HepG2 (cell line): ENCODE measurements around the gene LTC4S. TPM values are rescaled to one million over a fixed set of nuclear protein-coding genes. Genes with fewer than 3 reads are reported as not detected.

Experiments used
- BRD4 ChIP-seq: sonication (generic); formaldehyde crosslinking; IDR thresholded peaks from 2 replicates; pipeline ENCODE4 v1.4.0; 2020; ENCODE audit warnings: missing genetic modification reagents
- DMAP1 ChIP-seq: IDR thresholded peaks from 2 replicates; pipeline ENCODE4 v1.6.1; 2016
- EED ChIP-seq: sonication (generic); formaldehyde crosslinking; IDR thresholded peaks from 2 replicates; pipeline ENCODE4 v1.5.0; 2020; ENCODE audit warnings: mild to moderate bottlenecking, missing genetic modification reagents
- IKZF4 ChIP-seq: sonication (generic); formaldehyde crosslinking; IDR thresholded peaks from 2 replicates; pipeline ENCODE4 v1.5.1; 2020; ENCODE audit warnings: borderline replicate concordance, mild to moderate bottlenecking, low read depth, missing genetic modification reagents; ENCODE audit errors: not compliant biosample characterization
- KDM4B ChIP-seq: sonication (generic); formaldehyde crosslinking; IDR thresholded peaks from 2 replicates; pipeline ENCODE4 v1.4.0; 2020; ENCODE audit warnings: missing genetic modification reagents
- SMC3 ChIP-seq: IDR thresholded peaks from 2 replicates; pipeline ENCODE4 v1.6.1; 2011; ENCODE audit warnings: low read length, improper control_type of control experiment
- ZBTB7A ChIP-seq: sonication (generic); formaldehyde crosslinking; IDR thresholded peaks from 2 replicates; pipeline ENCODE4 v1.8.0; 2022; ENCODE audit warnings: mild to moderate bottlenecking, missing genetic modification reagents
- ZNF777 ChIP-seq: sonication (generic); formaldehyde crosslinking; IDR thresholded peaks from 2 replicates; pipeline ENCODE4 v1.4.0; 2020; ENCODE audit warnings: missing genetic modification reagents
- polyA plus RNA-seq, 8 experiments: library from polyadenylated mRNA; depleted of rRNA in 3 of 8; stranded (reverse) in 7 of 8; unstranded in 1 of 8; fragments of >200 nt; fragmentation: Illumina TruSeq in 4 of 8; extraction: Trizol in 4 of 8; gene quantifications; 2 replicates each; pipeline versions ENCODE4 v1.2.1 to v1.2.3, GENCODE V29; 2011 to 2016; ENCODE audit warnings: low read depth in 4 of 8, missing spikeins in 1 of 8, mixed read lengths in 1 of 8; ENCODE audit not compliant: insufficient read depth in 1 of 8
- total RNA-seq, 5 experiments: library from RNA; depleted of rRNA; stranded (reverse); fragments of >200 nt; fragmentation: Illumina TruSeq; extraction: Trizol; gene quantifications; 2 replicates each; pipeline ENCODE4 v1.2.3, GENCODE V29; 2016; ENCODE audit warnings: low read depth in 1 of 5
- TF ChIP-seq, protein P1 (sequence below): sonication (generic); formaldehyde crosslinking; IDR thresholded peaks from 2 replicates; pipeline ENCODE4 v1.4.0; 2020; ENCODE audit warnings: missing genetic modification reagents, borderline replicate concordance
- TF ChIP-seq, protein P2 (sequence below): IDR thresholded peaks from 2 replicates; pipeline ENCODE4 v1.6.1; 2016; ENCODE audit warnings: low read depth
- TF ChIP-seq, protein P3 (sequence below): sonication (generic); formaldehyde crosslinking; IDR thresholded peaks from 2 replicates; pipeline ENCODE4 v1.5.0; 2020; ENCODE audit warnings: missing genetic modification reagents
- TF ChIP-seq, protein P4 (sequence below): sonication (generic); formaldehyde crosslinking; IDR thresholded peaks from 2 replicates; pipeline ENCODE4 v1.5.1; 2020; ENCODE audit warnings: mild to moderate bottlenecking, moderate library complexity, missing genetic modification reagents
- TF ChIP-seq, protein P5 (sequence below): sonication (generic); formaldehyde crosslinking; IDR thresholded peaks from 2 replicates; pipeline ENCODE4 v1.4.0; 2020; ENCODE audit warnings: missing genetic modification reagents
- TF ChIP-seq, protein P6 (sequence below): sonication (generic); formaldehyde crosslinking; IDR thresholded peaks from 2 replicates; pipeline ENCODE4 v1.8.1; 2023; ENCODE audit warnings: mild to moderate bottlenecking, moderate library complexity, missing genetic modification reagents

The LTC4S gene
- total and polyA plus RNA-seq, 2 of the 13 experiments (the other 11 are each of a cell fraction or from before 2014, with no cell fraction given), result 0.35 TPM; not detected in 1

DNA sequence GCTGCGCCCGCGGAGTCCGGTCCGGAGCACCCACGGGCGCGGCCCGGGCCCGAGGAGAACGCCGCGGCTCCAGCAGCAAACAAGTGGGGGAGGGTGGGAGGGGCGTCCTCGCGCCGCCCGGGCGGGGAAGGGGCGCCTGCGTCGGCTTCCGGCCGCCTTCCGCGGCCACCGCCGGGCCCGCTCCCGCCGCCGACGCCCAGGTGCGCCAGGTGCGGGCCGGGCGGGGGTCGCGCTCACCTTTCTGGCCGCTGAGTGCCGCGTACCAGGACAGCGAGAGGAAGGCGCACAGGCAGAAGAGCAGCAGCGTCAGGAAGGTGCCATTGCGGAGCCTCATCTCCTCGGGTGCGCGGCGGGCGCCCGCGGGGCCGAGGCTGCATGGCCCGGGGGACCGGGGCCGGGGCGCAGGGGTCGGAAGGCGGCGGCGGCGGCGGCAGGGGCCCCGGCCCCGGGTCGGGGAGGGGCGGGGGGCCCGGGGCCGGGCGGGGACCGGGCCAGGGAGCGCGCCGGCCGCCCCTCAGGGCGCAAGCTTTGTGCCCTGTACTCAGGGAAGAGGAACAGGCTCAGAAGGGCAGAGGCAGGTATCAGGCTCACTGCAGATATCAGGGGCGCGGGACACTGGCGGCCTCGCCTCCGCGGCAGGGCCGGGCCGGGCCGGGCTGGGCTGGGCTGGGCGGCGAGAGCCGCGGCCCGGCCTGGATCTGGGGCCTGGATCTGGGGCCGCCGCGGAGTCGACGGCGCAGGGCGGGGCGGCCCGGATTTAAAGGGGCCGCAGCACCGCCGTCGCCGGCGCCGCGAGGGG, 12.7 kb downstream of the LTC4S start, which contains the start of gene MGAT4B (continued):
- TF ChIP-seq, protein P1, sequence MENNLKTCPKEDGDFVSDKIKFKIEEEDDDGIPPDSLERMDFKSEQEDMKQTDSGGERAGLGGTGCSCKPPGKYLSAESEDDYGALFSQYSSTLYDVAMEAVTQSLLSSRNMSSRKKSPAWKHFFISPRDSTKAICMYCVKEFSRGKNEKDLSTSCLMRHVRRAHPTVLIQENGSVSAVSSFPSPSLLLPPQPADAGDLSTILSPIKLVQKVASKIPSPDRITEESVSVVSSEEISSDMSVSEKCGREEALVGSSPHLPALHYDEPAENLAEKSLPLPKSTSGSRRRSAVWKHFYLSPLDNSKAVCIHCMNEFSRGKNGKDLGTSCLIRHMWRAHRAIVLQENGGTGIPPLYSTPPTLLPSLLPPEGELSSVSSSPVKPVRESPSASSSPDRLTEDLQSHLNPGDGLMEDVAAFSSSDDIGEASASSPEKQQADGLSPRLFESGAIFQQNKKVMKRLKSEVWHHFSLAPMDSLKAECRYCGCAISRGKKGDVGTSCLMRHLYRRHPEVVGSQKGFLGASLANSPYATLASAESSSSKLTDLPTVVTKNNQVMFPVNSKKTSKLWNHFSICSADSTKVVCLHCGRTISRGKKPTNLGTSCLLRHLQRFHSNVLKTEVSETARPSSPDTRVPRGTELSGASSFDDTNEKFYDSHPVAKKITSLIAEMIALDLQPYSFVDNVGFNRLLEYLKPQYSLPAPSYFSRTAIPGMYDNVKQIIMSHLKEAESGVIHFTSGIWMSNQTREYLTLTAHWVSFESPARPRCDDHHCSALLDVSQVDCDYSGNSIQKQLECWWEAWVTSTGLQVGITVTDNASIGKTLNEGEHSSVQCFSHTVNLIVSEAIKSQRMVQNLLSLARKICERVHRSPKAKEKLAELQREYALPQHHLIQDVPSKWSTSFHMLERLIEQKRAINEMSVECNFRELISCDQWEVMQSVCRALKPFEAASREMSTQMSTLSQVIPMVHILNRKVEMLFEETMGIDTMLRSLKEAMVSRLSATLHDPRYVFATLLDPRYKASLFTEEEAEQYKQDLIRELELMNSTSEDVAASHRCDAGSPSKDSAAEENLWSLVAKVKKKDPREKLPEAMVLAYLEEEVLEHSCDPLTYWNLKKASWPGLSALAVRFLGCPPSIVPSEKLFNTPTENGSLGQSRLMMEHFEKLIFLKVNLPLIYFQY (CRISPR knock-in tag), result peak; percentile 91; the same call in 1 of the 2 replicates
- no peak for TF ChIP-seq EED (CRISPR knock-in tag)
- TF ChIP-seq ZBTB7A (CRISPR knock-in tag), result no peak
- TF ChIP-seq, protein P2, sequence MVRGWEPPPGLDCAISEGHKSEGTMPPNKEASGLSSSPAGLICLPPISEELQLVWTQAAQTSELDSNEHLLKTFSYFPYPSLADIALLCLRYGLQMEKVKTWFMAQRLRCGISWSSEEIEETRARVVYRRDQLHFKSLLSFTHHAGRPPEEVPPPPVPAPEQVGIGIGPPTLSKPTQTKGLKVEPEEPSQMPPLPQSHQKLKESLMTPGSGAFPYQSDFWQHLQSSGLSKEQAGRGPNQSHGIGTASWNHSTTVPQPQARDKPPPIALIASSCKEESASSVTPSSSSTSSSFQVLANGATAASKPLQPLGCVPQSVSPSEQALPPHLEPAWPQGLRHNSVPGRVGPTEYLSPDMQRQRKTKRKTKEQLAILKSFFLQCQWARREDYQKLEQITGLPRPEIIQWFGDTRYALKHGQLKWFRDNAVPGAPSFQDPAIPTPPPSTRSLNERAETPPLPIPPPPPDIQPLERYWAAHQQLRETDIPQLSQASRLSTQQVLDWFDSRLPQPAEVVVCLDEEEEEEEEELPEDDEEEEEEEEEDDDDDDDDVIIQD (CRISPR knock-in tag), result no peak
- no peak for TF ChIP-seq SMC3
- no peak for TF ChIP-seq BRD4 (CRISPR knock-in tag)
- TF ChIP-seq ZNF777 (CRISPR knock-in tag), result no peak
- TF ChIP-seq, protein P3, sequence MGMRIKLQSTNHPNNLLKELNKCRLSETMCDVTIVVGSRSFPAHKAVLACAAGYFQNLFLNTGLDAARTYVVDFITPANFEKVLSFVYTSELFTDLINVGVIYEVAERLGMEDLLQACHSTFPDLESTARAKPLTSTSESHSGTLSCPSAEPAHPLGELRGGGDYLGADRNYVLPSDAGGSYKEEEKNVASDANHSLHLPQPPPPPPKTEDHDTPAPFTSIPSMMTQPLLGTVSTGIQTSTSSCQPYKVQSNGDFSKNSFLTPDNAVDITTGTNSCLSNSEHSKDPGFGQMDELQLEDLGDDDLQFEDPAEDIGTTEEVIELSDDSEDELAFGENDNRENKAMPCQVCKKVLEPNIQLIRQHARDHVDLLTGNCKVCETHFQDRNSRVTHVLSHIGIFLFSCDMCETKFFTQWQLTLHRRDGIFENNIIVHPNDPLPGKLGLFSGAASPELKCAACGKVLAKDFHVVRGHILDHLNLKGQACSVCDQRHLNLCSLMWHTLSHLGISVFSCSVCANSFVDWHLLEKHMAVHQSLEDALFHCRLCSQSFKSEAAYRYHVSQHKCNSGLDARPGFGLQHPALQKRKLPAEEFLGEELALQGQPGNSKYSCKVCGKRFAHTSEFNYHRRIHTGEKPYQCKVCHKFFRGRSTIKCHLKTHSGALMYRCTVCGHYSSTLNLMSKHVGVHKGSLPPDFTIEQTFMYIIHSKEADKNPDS, result no peak
- TF ChIP-seq, protein P4, sequence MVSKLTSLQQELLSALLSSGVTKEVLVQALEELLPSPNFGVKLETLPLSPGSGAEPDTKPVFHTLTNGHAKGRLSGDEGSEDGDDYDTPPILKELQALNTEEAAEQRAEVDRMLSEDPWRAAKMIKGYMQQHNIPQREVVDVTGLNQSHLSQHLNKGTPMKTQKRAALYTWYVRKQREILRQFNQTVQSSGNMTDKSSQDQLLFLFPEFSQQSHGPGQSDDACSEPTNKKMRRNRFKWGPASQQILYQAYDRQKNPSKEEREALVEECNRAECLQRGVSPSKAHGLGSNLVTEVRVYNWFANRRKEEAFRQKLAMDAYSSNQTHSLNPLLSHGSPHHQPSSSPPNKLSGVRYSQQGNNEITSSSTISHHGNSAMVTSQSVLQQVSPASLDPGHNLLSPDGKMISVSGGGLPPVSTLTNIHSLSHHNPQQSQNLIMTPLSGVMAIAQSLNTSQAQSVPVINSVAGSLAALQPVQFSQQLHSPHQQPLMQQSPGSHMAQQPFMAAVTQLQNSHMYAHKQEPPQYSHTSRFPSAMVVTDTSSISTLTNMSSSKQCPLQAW (CRISPR knock-in tag), result no peak
- TF ChIP-seq DMAP1 (CRISPR knock-in tag), result no peak
- TF ChIP-seq, protein P5, sequence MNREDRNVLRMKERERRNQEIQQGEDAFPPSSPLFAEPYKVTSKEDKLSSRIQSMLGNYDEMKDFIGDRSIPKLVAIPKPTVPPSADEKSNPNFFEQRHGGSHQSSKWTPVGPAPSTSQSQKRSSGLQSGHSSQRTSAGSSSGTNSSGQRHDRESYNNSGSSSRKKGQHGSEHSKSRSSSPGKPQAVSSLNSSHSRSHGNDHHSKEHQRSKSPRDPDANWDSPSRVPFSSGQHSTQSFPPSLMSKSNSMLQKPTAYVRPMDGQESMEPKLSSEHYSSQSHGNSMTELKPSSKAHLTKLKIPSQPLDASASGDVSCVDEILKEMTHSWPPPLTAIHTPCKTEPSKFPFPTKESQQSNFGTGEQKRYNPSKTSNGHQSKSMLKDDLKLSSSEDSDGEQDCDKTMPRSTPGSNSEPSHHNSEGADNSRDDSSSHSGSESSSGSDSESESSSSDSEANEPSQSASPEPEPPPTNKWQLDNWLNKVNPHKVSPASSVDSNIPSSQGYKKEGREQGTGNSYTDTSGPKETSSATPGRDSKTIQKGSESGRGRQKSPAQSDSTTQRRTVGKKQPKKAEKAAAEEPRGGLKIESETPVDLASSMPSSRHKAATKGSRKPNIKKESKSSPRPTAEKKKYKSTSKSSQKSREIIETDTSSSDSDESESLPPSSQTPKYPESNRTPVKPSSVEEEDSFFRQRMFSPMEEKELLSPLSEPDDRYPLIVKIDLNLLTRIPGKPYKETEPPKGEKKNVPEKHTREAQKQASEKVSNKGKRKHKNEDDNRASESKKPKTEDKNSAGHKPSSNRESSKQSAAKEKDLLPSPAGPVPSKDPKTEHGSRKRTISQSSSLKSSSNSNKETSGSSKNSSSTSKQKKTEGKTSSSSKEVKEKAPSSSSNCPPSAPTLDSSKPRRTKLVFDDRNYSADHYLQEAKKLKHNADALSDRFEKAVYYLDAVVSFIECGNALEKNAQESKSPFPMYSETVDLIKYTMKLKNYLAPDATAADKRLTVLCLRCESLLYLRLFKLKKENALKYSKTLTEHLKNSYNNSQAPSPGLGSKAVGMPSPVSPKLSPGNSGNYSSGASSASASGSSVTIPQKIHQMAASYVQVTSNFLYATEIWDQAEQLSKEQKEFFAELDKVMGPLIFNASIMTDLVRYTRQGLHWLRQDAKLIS (CRISPR knock-in tag), result no peak
- no peak for TF ChIP-seq IKZF4 (CRISPR knock-in tag)
- no peak for TF ChIP-seq KDM4B (CRISPR knock-in tag)
- TF ChIP-seq, protein P6, sequence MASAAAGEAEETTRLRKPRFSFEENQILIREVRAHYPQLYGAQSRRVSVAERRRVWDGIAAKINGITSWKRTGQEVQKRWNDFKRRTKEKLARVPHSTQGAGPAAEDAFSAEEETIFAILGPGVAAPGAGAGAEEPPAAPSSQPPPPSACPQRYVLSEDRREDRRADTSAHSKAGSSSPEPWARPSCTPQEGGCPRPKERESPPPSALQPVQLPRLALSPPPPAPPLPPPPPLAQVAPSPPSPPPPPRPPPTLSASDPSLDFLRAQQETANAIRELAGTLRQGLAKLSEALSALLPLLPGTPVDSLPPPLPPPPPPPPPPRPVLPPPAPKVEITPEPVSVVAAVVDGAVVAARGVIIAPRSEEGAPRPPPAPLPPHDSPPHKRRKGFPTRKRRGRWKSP (CRISPR knock-in tag), result no peak
